ENCODE measurements around the gene STK32C.

STK32C gene

GRCh38 chr10:132264306-132264950 is 43.3 kb downstream of the STK32C start:
- H2BK120ac ChIP-seq (ENCODE audit: low read depth, low read length): no peak overlapping the region
- DNase-seq: no peak
- H3K27me3 ChIP-seq (ENCODE audit: insufficient read depth, low read length, poor library complexity): no peaks in the 10 kb centered on the region

GRCh38 chr10:132263866-132264265 is 43.9 kb downstream of the STK32C start:
- H3K4ac ChIP-seq (ENCODE audit: low read depth, low read length): no peak overlapping the region
- H3K23ac ChIP-seq (ENCODE audit: low read length): no peak overlapping the region
- WGBS (ENCODE audit: extremely low coverage, insufficient coverage, low lambda C conversion rate): no CpG with 5 or more reads among the region's 9 CpGs

More at GRCh38 chr10:132264306-132264950, 43.3 kb downstream of the STK32C start:
- no peak overlapping the region for H3K18ac ChIP-seq (ENCODE audit: low read length)
- H3K79me1 ChIP-seq (ENCODE audit: low read length): no peaks in the 10 kb centered on the region
- H3K56ac ChIP-seq (ENCODE audit: low read length): no peak overlapping the region
- no peak overlapping the region for H3K23ac ChIP-seq (ENCODE audit: low read length)
- H2AK5ac ChIP-seq (ENCODE audit: low read length): no peak overlapping the region
- no peaks in the 10 kb centered on the region for H3K36me3 ChIP-seq (ENCODE audit: control insufficient read depth, insufficient read depth, low read length)
- no peaks in the 10 kb centered on the region for H3K79me2 ChIP-seq (ENCODE audit: control insufficient read depth, insufficient read depth, low read length)
- H2BK5ac ChIP-seq (ENCODE audit: low read length): no peak overlapping the region
- no peak overlapping the region for H4K8ac ChIP-seq (ENCODE audit: low read depth, low read length)
- no peak overlapping the region for H3K4me3 ChIP-seq (ENCODE audit: low read length)
- H4K5ac ChIP-seq (ENCODE audit: low read length): no peak overlapping the region
- WGBS (ENCODE audit: extremely low coverage, insufficient coverage, low lambda C conversion rate): no CpG with 5 or more reads among the region's 16 CpGs
- H3K4ac ChIP-seq (ENCODE audit: low read depth, low read length): no peak overlapping the region
- no peak overlapping the region for H3K27ac ChIP-seq (ENCODE audit: low read depth, low read length)
- H2BK15ac ChIP-seq (replicated peaks; ENCODE audit: low read depth): no peak overlapping the region
- no peak overlapping the region for H3K9ac ChIP-seq (ENCODE audit: low read length)
- H3K4me2 ChIP-seq (ENCODE audit: low read length): no peak overlapping the region
- no peaks in the 10 kb centered on the region for H3K4me1 ChIP-seq (ENCODE audit: control insufficient read depth, low read depth, low read length)

GRCh38 chr10:132259702-132260482 is 47.9 kb downstream of the STK32C start:
- Histone ChIP-seq H2BK15ac (replicated peaks; ENCODE audit: low read depth) (no peak overlapping the region), H3K9ac (ENCODE audit: low read length) (no peak overlapping the region), H3K56ac (ENCODE audit: low read length) (no peak overlapping the region), H3K4me1 (ENCODE audit: control insufficient read depth, low read depth, low read length) (no peaks in the 10 kb centered on the region), H3K27me3 (ENCODE audit: insufficient read depth, low read length, poor library complexity) (no peaks in the 10 kb centered on the region), H3K79me2 (ENCODE audit: control insufficient read depth, insufficient read depth, low read length) (no peaks in the 10 kb centered on the region), H4K5ac (ENCODE audit: low read length) (no peak overlapping the region), H4K8ac (ENCODE audit: low read depth, low read length) (no peak overlapping the region), H3K23ac (ENCODE audit: low read length) (no peak overlapping the region), H2BK5ac (ENCODE audit: low read length) (no peak overlapping the region), H3K4me2 (ENCODE audit: low read length) (no peak overlapping the region), H3K18ac (ENCODE audit: low read length) (no peak overlapping the region), H3K36me3 (ENCODE audit: control insufficient read depth, insufficient read depth, low read length) (no peaks in the 10 kb centered on the region), H3K4me3 (ENCODE audit: low read length) (no peak overlapping the region), H2AK5ac (ENCODE audit: low read length) (no peak overlapping the region), H2BK120ac (ENCODE audit: low read depth, low read length) (no peak overlapping the region), H3K79me1 (ENCODE audit: low read length) (no peaks in the 10 kb centered on the region), H3K4ac (ENCODE audit: low read depth, low read length) (no peak overlapping the region), H3K27ac (ENCODE audit: low read depth, low read length) (no peak overlapping the region)
- no CpG with 5 or more reads among the region's 27 CpGs for WGBS (ENCODE audit: extremely low coverage, insufficient coverage, low lambda C conversion rate)
- DNase-seq: no peak

More at GRCh38 chr10:132263866-132264265, 43.9 kb downstream of the STK32C start:
- no peak for DNase-seq
- Histone ChIP-seq H2BK5ac (ENCODE audit: low read length) (no peak overlapping the region), H3K18ac (ENCODE audit: low read length) (no peak overlapping the region), H3K9ac (ENCODE audit: low read length) (no peak overlapping the region), H3K27me3 (ENCODE audit: insufficient read depth, low read length, poor library complexity) (no peaks in the 10 kb centered on the region), H3K56ac (ENCODE audit: low read length) (no peak overlapping the region), H3K4me3 (ENCODE audit: low read length) (no peak overlapping the region), H3K36me3 (ENCODE audit: control insufficient read depth, insufficient read depth, low read length) (no peaks in the 10 kb centered on the region), H2BK120ac (ENCODE audit: low read depth, low read length) (no peak overlapping the region), H4K8ac (ENCODE audit: low read depth, low read length) (no peak overlapping the region), H3K79me1 (ENCODE audit: low read length) (no peaks in the 10 kb centered on the region), H3K4me2 (ENCODE audit: low read length) (no peak overlapping the region), H2BK15ac (replicated peaks; ENCODE audit: low read depth) (no peak overlapping the region), H3K79me2 (ENCODE audit: control insufficient read depth, insufficient read depth, low read length) (no peaks in the 10 kb centered on the region), H3K27ac (ENCODE audit: low read depth, low read length) (no peak overlapping the region), H3K4me1 (ENCODE audit: control insufficient read depth, low read depth, low read length) (no peaks in the 10 kb centered on the region), H4K5ac (ENCODE audit: low read length) (no peak overlapping the region), H2AK5ac (ENCODE audit: low read length) (no peak overlapping the region)

DNA sequence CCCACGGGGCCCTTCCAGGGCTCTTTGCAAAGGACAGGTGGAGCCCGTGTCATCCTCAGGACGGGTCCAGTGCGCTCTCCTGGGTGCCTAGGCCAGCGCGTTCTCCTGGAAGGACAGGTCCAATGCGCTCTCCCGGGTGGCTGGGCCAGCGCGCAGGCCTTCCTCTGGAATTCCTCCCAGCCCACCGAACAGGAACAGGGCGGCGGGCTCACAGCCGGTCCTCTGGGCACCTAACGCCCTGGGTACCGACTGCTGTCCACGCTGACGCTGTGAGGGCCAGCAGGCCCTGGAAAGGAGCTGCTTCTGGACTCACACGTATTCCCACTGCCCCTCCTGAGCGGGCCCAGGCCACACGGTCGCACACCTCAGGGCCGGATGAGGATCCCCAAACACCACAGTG is 49.3 kb downstream of the STK32C start:
- Histone ChIP-seq H2AK5ac (ENCODE audit: low read length) (no peak overlapping the region), H2BK5ac (ENCODE audit: low read length) (no peak overlapping the region), H3K27ac (ENCODE audit: low read depth, low read length) (no peak overlapping the region), H3K23ac (ENCODE audit: low read length) (no peak overlapping the region), H3K36me3 (ENCODE audit: control insufficient read depth, insufficient read depth, low read length) (no peaks in the 10 kb centered on the region), H3K9ac (ENCODE audit: low read length) (no peak overlapping the region), H3K79me2 (ENCODE audit: control insufficient read depth, insufficient read depth, low read length) (no peaks in the 10 kb centered on the region), H3K4me1 (ENCODE audit: control insufficient read depth, low read depth, low read length) (no peaks in the 10 kb centered on the region), H3K18ac (ENCODE audit: low read length) (no peak overlapping the region), H4K8ac (ENCODE audit: low read depth, low read length) (no peak overlapping the region), H3K4me2 (ENCODE audit: low read length) (no peak overlapping the region), H3K79me1 (ENCODE audit: low read length) (no peaks in the 10 kb centered on the region), H3K4ac (ENCODE audit: low read depth, low read length) (no peak overlapping the region), H2BK120ac (ENCODE audit: low read depth, low read length) (no peak overlapping the region), H3K27me3 (ENCODE audit: insufficient read depth, low read length, poor library complexity) (no peaks in the 10 kb centered on the region), H3K56ac (ENCODE audit: low read length) (no peak overlapping the region), H4K5ac (ENCODE audit: low read length) (no peak overlapping the region), H2BK15ac (replicated peaks; ENCODE audit: low read depth) (no peak overlapping the region), H3K4me3 (ENCODE audit: low read length) (no peak overlapping the region)
- DNase-seq: no peak
- WGBS (ENCODE audit: extremely low coverage, insufficient coverage, low lambda C conversion rate): no CpG with 5 or more reads among the region's 23 CpGs

GRCh38 chr10:132257907-132258306 is 49.8 kb downstream of the STK32C start:
- H3K27me3 ChIP-seq (ENCODE audit: insufficient read depth, low read length, poor library complexity): no peaks in the 10 kb centered on the region
- H2BK120ac ChIP-seq (ENCODE audit: low read depth, low read length): no peak overlapping the region
- no peak overlapping the region for H3K4ac ChIP-seq (ENCODE audit: low read depth, low read length)
- no peak overlapping the region for H4K8ac ChIP-seq (ENCODE audit: low read depth, low read length)
- no peak overlapping the region for H3K4me2 ChIP-seq (ENCODE audit: low read length)
- H2BK15ac ChIP-seq (replicated peaks; ENCODE audit: low read depth): no peak overlapping the region
- H2AK5ac ChIP-seq (ENCODE audit: low read length): no peak overlapping the region
- H3K79me2 ChIP-seq (ENCODE audit: control insufficient read depth, insufficient read depth, low read length): no peaks in the 10 kb centered on the region
- no peak overlapping the region for H3K18ac ChIP-seq (ENCODE audit: low read length)
- H3K4me3 ChIP-seq (ENCODE audit: low read length): no peak overlapping the region
- H4K5ac ChIP-seq (ENCODE audit: low read length): no peak overlapping the region
- no peak overlapping the region for H2BK5ac ChIP-seq (ENCODE audit: low read length)
- H3K27ac ChIP-seq (ENCODE audit: low read depth, low read length): no peak overlapping the region
- DNase-seq: no peak
- H3K36me3 ChIP-seq (ENCODE audit: control insufficient read depth, insufficient read depth, low read length): no peaks in the 10 kb centered on the region
- H3K23ac ChIP-seq (ENCODE audit: low read length): no peak overlapping the region
- no peaks in the 10 kb centered on the region for H3K4me1 ChIP-seq (ENCODE audit: control insufficient read depth, low read depth, low read length)
- no peaks in the 10 kb centered on the region for H3K79me1 ChIP-seq (ENCODE audit: low read length)
- no peak overlapping the region for H3K9ac ChIP-seq (ENCODE audit: low read length)
- no peak overlapping the region for H3K56ac ChIP-seq (ENCODE audit: low read length)
- WGBS (ENCODE audit: extremely low coverage, insufficient coverage, low lambda C conversion rate): no CpG with 5 or more reads among the region's 9 CpGs
